ENCODE results near the gene PKMYT1.

GRCh38 chr16:3021449-3022207 is 41.4 kb upstream of the PKMYT1 start:
- TF ChIP-seq, protein P1, sequence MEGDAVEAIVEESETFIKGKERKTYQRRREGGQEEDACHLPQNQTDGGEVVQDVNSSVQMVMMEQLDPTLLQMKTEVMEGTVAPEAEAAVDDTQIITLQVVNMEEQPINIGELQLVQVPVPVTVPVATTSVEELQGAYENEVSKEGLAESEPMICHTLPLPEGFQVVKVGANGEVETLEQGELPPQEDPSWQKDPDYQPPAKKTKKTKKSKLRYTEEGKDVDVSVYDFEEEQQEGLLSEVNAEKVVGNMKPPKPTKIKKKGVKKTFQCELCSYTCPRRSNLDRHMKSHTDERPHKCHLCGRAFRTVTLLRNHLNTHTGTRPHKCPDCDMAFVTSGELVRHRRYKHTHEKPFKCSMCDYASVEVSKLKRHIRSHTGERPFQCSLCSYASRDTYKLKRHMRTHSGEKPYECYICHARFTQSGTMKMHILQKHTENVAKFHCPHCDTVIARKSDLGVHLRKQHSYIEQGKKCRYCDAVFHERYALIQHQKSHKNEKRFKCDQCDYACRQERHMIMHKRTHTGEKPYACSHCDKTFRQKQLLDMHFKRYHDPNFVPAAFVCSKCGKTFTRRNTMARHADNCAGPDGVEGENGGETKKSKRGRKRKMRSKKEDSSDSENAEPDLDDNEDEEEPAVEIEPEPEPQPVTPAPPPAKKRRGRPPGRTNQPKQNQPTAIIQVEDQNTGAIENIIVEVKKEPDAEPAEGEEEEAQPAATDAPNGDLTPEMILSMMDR (conservative IDR thresholded peaks at IDR 0.05; ENCODE audit: low read length) = 0 out of 2 replicates have a peak, but pooled peaks have one; percentile 13
- TF ChIP-seq EZH2phosphoT487 (IDR thresholded peaks at IDR 0.05; ENCODE audit: borderline replicate concordance) = no peak
